Activated effector memory CD4-positive, alpha-beta T cell treated with Interleukin-2 at 50 U/mL for 16 hours (primary cell): ENCODE results near the gene ALK.

Source experiments
- DNase-seq: peaks from one replicate; pipeline ENCODE4 v3.0.0-alpha.2; 2020

The ALK gene

DNA sequence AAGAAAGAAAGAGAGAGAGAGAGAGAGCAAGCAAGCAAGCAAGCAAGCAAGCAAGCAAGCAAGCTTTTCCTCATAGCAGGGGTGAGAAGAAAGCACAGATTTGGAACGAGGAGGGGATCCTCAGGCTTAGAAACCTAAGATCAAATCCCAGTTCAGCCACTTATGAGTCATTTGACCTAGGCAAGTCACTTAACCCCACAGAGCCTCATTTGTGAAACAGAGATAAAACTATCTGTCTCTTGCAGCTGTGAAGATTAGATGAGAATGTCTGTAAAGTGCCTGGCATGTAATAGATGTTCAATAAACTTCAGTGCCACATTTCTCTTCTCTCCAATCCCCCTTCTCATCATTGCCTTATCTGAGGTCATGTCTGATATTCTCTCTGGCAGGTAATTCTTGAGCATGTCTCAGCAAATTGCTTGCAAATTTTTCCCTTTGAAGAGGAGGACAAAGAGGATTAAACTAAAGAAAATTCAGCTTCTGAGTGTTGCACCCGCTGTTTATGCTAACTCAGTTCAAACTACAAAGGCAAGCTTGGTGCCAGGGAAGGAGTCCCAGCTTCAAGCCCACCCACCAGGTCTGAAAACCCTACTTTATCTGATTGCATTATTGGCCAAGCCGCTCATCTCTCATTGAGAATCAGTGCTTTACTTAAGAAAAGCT, 20.3 kb downstream of the ALK start:
- no peak for DNase-seq

DNA sequence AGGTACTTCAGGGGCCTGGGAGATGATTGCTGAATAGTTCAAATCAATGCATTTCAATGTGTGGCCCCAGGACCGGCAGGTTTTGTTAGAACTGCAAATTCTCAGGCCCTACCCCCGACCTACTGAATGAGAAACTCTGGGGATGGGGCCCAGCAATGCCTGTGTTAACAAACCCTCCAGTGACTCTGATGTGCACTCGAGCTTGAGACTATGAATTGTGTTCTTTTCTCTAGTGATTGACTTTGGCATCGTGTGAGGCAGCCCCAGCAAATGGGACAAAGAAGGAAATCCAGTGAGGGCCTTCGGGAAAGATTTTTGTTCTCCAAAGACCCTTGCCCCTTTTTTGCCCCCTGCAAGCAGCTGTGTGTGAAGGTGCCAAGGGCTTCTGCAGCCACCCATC, 22.4 kb downstream of the ALK start:
- DNase-seq, result no peak

DNA sequence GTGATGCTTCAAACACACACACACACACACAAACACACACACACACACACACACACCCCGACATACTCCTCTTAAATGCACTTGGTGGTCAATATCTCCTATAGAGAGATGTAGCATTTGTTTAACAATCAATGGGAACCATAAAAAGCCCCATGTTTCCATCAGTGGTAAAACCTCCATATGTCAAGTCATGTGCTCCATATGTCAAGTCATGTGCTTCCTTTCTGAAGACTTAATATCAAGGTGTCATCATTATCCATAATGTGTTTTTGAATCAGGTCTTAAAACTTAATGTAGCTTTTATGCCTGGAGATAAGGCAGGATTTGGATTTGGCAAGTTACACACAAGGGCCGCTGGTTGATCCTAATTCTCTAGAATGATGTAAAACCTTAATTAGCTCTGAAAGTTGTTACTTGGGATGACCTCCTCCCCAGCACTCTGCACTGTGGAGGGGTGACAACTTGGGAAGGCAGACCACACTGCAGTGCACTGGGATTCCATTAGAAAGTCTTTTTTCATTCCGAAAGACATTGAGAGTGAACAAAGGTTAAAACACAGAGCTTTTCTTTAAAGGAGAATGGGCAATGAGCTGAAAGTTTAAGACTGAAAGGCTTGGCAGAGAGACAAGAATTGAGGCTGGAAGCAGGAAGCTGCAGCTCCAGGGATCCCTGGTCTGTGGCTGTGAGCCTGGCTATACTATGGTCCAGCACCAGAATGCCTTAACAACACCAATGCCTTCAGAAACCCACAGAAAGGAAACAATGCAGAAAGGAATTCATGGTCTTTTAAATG, 26.4 kb downstream of the ALK start:
- no peak for DNase-seq

DNA sequence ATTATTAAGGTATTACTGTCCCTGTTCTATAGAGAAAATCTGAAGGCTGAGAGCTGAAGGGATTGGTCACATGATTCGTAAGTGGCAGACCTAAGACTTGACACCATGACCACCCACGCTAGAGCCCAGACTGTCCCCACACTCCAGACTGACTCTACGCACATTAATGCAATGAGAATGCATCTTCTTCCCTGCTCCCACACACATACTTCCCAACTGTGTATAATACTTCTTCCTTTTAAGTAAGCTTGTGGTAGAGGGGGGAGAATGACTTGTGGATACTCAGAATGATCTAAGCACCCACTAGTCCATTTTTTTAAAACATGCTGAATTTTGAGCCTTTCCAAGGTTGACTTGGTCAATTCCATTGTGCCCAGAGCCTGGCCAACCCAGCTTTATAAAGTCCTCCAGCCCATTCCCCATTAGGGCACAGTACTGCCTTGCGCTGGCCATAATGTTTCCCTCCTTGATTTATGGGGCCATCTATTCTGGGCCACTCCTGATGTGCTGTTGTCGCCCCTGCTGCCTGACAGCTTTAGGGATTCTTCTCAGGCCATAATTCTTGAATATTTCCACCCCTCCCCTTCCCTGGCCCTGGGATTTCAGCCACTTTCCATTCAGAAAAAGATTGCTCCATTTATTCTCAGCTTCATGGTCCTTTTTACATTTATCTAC, 28.7 kb downstream of the ALK start:
- no peak for DNase-seq

- no peak for DNase-seq
These were observed 40.2 kb downstream of the ALK start for GRCh38 chr2:29881089-29881730.

- no peak for DNase-seq
These were observed 41.3 kb downstream of the ALK start for GRCh38 chr2:29880084-29880483.

DNA sequence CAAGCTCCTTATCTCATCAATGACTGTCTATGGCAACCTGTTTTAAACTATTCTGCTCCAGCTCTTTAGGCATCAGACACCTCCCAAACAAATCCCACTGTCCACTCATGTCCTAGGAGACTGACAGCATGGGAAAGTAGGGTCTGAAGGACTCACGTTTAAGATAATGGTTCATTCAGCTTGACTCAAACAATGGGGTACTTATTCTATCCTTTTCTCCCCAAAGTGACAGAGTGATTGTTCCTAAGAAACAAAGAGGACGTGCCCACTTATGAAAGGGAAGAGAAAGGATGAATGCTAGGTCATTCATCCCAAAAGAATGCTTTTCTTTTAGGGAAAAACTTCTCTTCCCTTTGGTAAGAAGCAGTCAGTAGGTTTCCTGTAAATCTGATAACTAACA, 41.9 kb downstream of the ALK start:
- no peak for DNase-seq

DNA sequence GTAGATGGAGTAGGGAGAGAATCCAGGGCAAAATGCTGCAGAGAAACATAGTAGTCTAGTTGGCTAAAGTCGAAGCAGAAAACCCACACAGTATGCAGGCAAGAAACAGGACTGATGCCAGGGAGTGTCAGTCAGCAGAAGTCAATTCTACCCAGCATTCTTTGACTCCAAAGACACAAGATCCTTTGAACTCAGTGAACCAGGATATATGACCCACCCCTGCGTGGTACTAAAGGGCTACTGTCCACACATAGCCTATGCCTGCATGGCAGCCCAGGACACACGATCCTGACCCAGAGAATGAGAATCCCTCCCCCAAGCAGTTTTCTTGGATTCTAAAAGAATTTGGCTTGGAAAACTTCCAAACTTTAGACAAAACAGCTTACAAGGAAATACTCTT, 42.5 kb downstream of the ALK start:
- no peak for DNase-seq

DNA sequence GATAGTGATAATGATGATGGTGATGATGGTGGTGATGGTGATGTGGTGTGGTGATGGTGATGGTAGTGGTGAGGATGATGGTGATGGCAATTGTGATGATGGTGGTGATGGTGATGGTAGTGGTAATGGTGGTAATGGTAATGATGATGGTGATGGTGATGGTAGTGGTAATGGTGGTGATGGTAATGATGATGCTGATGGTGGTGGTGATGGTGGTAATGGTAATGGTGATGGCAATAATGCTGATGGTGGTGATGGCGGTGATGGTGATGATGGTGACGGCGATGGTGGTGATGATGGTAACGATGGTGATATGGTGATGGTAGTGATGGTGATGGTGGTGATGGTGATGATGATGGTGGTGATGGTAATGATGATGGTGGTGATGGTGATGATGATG, 45.0 kb downstream of the ALK start:
- no peak for DNase-seq

DNA sequence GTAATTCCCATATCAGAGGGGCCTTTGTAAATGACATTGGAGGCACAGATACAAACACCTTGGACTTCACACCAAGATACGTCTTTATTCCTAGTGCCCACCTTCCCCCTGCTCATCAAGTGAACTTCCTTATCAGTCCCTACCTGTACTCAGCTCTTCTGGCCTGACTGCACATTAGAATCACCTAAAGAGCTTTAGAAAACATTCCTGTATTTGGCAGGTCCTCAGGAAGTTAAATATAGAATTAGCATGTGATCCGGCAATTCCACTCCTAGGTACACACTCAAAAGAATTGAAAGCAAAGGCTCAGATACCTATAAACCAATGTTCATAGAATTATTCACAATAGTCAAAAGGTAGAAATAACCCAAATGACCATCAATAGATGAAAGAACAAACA, 46.6 kb downstream of the ALK start:
- DNase-seq, result no peak

GRCh38 chr2:29872870-29873269, 48.5 kb downstream of the ALK start:
- no peak for DNase-seq

DNA sequence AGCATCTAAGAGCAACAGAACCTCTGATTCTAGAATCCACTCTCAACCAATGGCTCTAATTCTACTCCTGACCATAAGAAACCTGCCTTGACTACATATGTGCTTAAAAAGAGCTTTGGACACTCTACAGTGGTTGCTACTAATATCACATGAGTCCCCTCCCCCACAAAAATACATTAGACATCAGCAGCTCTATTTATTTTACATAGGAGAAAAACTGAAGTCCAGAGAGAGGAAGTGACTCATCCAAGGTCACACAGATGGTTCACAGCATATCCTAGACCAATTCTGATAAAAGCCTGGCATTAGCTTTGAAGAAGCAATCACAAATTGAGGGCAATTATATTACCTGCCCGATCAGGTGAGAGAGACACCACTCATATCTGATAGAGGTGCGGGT, 49.8 kb downstream of the ALK start:
- DNase-seq, result no peak

DNA sequence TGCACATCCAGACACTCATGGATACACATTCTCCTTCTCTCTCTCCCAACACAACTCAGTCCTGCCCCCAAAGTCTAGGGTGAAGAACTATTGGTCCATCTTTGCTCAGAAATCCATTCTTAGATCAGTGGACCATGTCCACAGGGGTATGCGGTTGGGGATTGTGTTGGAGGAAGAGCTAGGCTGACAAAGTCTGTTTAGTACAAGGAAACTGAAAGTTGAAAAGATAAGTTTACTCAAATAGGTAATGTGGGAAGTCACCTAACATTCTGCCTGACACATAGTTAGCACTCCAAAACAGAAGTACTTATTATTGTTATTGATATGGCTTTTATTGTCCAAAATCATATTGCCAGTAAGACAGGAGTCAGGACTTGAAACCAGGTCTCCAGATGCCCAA, 55.9 kb downstream of the ALK start:
- no peak for DNase-seq

- DNase-seq, result no peak
These were observed 56.4 kb downstream of the ALK start for GRCh38 chr2:29864988-29865387.

DNA sequence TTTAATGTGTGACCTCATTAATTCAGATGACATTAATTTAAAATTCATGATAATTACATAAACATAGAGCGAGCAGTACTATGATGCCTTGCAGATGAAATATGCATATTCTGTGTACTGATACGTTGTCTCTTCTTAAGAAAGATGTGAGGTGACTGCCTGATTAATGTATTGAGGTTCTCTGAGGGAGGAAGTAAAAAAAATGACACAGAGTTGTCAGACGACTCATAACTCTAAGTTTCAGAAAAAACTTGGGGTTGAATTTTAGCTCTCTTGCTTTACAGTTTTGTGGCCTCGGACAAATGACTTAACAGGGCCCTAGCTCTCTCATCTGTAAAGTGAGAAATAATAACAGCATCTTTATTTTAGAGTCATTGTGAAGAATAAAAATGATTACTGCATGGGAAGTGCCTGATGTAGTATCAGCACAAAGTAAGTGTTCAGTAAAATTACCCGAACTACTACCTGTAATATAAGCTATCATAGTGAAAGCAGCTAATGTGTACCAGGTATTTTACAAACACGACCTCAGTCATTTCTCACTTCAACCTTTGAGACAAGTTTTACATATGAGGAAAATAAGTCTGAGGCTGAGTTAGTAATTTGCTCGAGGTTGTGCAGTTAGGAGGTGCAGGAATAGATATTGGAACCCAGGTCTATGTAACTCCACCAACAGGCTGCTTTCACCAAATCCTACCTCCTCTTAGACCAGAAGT, 65.3 kb downstream of the ALK start:
- no peak for DNase-seq

- DNase-seq, result no peak
These were observed 70.6 kb downstream of the ALK start for GRCh38 chr2:29850794-29851193.

DNA sequence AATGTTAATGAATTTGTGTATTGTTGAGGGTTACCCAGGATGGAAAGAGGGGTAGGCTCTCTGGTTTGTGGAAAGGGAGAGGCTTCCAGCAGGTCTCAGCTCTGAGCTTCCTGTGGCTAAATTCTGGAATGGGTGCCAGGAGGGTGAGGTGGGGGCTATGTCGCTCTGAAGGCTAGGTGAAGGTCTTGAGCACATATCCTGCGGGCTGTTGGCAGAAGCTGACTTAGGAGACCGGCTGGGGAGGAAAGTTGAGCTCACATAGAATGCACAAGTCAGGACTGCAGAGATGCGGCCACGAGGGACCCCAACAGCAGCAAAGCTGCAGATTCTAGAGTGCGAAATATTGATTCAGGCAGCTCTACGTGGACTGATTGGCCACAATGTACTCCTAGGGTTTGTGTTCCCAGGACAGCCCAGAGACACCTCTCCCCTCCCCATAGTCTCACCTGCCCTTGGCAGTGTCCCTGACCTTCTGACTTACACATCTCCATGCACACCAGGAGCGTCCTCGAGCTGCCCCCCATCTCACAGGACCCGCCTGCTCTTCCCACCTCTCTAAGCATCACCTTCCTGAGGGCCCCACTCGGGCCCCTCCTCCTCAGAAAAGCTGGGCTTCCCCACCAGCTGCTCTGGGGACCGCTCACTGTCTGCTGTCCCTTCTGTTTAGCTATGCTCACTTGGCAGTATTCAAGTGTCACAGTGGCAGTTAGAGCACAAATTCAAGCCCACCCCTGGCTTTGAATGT, 72.6 kb downstream of the ALK start:
- DNase-seq, result no peak

DNA sequence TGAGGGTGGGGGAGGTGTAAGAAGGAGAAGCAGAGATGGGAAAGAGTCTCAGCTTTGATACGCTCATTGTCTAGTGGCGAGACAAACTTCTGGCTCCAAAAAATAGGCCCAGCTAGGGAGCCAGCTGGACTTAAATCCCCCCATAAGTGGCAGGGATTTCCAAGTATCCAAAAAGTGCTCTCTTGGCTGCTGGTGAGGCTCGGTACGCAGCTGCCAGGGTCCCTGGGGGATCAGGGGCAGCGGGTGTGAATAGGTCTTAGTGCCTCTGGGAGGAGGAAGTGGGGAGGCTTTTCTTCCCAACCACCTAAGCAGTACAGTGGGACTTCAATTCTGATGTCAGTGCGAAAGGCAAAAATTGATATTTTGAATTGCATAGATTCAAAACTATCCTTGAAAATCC, 73.5 kb downstream of the ALK start:
- DNase-seq, result no peak

- no peak for DNase-seq
These were observed 76.6 kb downstream of the ALK start for GRCh38 chr2:29844713-29845326.

- DNase-seq, result no peak
These were observed 79.9 kb downstream of the ALK start for GRCh38 chr2:29841386-29842004.

GRCh38 chr2:29839306-29839705, 82.1 kb downstream of the ALK start:
- DNase-seq, result no peak
